Measurements from ENCODE around the gene NOBOX.
"Not testable (repeated sequence)": the region's sequence is repeated elsewhere in the genome, so short reads cannot be mapped to it uniquely, and the experiment has no call there.

DNA sequence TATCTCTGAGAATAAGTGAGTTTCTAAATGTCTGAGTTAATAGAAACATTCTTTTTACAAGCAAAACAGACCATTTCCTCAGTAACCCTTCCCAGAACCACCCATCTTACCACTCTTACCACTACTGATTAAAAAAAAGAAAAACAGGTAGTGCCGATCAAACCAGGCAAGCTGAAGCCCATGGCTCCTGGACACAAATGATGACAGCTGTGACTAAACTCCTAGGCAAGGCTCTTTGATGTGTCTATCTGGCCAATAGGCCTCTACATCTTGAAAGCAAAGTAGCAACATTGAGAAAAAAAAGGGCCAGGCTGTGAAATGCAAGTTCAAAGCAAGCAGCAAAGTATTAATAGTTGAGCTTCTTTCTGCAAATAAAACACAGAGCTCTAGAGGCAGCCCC lies 54.9 kb downstream of the NOBOX start:
- TF ChIP-seq EZH2 (IDR thresholded peaks at IDR 0.05; ENCODE audit: borderline replicate concordance); EZH2phosphoT487 (IDR thresholded peaks at IDR 0.05; ENCODE audit: low read depth, severe bottlenecking, unreplicated experiment): not testable (repeated sequence)
- TF ChIP-seq, protein P1, sequence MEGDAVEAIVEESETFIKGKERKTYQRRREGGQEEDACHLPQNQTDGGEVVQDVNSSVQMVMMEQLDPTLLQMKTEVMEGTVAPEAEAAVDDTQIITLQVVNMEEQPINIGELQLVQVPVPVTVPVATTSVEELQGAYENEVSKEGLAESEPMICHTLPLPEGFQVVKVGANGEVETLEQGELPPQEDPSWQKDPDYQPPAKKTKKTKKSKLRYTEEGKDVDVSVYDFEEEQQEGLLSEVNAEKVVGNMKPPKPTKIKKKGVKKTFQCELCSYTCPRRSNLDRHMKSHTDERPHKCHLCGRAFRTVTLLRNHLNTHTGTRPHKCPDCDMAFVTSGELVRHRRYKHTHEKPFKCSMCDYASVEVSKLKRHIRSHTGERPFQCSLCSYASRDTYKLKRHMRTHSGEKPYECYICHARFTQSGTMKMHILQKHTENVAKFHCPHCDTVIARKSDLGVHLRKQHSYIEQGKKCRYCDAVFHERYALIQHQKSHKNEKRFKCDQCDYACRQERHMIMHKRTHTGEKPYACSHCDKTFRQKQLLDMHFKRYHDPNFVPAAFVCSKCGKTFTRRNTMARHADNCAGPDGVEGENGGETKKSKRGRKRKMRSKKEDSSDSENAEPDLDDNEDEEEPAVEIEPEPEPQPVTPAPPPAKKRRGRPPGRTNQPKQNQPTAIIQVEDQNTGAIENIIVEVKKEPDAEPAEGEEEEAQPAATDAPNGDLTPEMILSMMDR (IDR thresholded peaks at IDR 0.05; ENCODE audit: poor library complexity) = not testable (repeated sequence)
